GM21717 (cell line): Measurements from ENCODE around the gene S100Z.
"Not testable (repeated sequence)": the region's sequence is repeated elsewhere in the genome, so short reads cannot be mapped to it uniquely, and the experiment has no call there.

Source experiments
- ATAC-seq: cut with Tn5 transposase; IDR thresholded peaks from one replicate; pipeline ENCODE4 v1.9.1; 2021; ENCODE audit warnings: mild to moderate bottlenecking, moderate library complexity; ENCODE audit not compliant: unreplicated experiment

S100Z gene

DNA sequence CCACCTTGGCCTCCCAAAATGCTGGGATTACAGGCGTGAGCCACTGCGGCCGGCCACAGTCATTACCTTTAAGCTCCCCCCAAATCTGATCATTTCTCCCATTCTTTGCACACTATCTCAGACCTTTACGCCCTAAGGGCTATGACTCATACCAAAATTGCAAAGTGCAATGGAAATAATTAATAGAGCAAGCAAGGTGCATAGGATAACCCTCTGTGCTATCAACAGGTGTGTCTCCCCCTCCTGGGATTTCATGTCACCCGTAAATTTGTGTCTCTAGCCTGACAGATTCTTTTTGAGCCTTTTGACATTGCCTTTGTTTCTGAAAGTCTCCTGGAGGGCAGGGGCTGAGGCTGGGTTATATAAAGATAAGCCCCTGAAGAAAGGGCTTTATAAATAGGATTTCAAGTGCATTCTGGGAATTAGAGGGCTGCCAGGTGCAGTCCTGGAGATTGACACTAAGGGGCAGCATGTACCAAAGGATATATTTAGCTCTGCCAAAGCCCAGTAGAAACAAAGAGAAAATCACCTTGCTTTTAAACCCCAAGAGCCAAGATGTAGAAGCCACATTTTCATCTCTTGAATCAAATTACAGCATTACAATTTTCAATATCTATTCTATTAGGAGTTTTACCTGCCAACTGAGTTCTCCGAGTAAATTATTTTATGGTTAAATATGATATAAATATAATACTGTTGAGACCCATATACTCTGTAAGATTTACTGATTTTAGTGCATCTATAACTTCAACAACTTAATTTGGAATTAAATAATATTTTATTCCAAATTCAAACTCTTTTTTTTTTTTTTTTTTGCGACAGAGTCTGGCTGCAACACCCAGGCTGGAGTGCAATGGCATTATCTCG, 18.2 kb downstream of the S100Z start:
- no peak for ATAC-seq

DNA sequence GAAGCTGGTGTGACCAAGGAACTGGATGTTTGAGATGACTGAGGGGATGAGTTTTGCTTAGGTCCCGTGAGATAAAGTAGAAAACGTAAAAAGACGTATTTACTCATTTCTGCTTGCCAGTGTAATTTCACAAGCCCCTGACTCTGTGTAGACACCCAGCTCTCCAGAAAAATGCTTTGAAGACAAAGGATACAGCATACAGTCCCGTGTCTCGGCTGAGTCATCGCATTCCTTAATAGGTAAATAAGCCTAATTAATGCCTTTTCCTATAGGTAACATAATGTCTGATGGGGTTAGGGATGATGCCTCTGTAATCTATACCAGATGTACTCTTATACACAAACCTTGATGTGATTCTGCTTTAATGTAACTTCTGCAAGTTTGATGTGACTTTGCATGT, 20.2 kb downstream of the S100Z start:
- ATAC-seq: no peak

- no peak for ATAC-seq
These were observed 24.3 kb downstream of the S100Z start for GRCh38 chr5:76874088-76874581.

DNA sequence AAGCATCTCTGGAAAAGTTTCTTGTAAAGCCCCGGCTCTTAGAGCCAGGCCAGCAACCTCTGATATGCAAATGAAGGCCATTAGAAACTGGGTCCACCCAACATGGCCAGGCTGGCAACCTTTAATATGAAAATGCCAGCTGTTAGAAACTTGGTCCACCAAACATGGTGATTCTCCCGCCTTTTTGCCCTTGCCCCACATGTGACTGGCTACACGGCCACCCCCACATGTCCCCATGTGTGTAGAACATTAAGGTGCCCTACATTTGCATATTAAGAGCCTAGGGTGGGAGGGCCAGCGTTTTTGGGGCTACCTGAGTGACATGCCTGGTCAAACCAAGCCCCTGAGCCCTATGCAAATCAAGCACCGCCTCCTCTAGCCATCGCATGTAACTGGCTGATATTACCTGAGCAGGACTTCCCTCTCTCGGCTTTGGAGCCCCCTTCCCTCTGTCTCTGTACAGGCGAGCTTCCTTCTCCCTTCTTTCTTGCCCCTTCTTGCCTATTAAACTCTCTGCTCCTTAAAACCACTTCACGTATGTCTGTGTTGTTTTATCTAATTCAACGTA, 39.0 kb downstream of the S100Z start:
- no peak for ATAC-seq

- no peak for ATAC-seq
These were observed 43.5 kb downstream of the S100Z start for GRCh38 chr5:76893294-76893693.

GRCh38 chr5:76896196-76896595, 46.4 kb downstream of the S100Z start:
- no peak for ATAC-seq

GRCh38 chr5:76901522-76901921, 51.7 kb downstream of the S100Z start:
- ATAC-seq: no peak

- ATAC-seq: no peak
These were observed 58.4 kb downstream of the S100Z start for GRCh38 chr5:76908166-76908565.

- not testable (repeated sequence) for ATAC-seq
These were observed 60.6 kb downstream of the S100Z start for GRCh38 chr5:76910344-76910933.

GRCh38 chr5:76914671-76915070, 64.9 kb downstream of the S100Z start:
- not testable (repeated sequence) for ATAC-seq

- no peak for ATAC-seq
These were observed 68.7 kb downstream of the S100Z start for GRCh38 chr5:76918539-76918938.

GRCh38 chr5:76920491-76920890, 70.7 kb downstream of the S100Z start:
- ATAC-seq: no peak

- no peak for ATAC-seq
These were observed 76.7 kb downstream of the S100Z start for GRCh38 chr5:76926329-76927105.

DNA sequence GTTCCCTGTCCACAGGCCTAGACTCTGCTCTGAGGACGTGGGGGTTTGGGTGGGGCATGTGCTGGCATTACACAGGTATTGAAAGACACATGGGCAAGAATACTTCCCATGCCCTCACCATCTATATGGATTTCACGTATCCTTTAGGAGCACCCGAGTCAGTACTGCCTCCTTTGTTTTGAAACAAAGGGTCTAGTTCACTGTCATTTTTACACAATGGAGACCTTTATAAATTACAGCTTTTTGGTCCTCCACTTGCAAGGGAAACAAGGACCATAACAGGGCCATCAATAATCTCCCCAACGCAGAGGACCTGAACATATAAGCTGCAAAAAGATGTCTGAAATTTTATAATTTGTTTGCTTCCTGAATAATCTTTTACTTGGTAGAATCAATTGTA, 78.1 kb downstream of the S100Z start:
- no peak for ATAC-seq

GRCh38 chr5:76930083-76930482, 80.3 kb downstream of the S100Z start:
- no peak for ATAC-seq

DNA sequence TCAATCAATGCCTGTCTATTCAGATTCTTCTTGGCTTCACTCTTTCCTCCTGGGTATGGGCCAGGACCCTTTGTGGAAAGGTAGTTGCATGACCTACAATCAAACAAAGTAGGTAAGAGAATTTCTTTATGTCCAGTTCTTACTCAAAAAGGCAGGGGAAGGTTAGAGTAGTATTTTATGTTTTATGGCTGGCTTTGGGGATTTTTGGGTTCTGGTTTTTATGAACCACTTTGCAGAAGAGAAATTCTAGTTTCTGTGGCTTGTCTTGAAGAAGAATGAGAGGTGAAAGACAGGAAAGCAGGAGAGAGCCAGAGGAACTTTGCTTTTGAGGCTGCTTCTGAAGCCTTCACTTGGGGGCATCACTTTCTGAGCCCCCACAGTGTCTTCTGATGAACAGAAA, 88.4 kb downstream of the S100Z start:
- ATAC-seq: no peak

GRCh38 chr5:76941000-76941399, 91.2 kb downstream of the S100Z start:
- ATAC-seq: no peak

DNA sequence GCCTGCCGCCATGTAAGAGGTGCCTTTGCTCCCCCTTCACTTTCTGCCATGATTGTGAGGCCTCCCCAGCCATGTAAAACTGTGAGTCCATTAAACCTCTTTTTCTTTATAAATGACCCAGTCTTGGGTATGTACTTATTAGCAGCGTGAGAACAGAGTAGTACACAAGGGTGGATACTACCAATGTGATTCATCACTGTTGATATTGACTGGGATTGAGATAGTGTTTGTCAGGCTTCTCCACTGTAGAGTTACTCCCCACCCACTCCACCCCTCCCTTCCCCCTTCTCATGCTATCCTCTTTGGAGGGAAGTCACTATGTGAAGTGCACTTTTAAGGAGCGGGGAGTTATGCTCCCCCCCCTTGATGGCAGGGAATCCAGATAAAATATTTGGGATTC, 91.6 kb downstream of the S100Z start:
- ATAC-seq: no peak

GRCh38 chr5:76942581-76942980, 92.8 kb downstream of the S100Z start:
- no peak for ATAC-seq

DNA sequence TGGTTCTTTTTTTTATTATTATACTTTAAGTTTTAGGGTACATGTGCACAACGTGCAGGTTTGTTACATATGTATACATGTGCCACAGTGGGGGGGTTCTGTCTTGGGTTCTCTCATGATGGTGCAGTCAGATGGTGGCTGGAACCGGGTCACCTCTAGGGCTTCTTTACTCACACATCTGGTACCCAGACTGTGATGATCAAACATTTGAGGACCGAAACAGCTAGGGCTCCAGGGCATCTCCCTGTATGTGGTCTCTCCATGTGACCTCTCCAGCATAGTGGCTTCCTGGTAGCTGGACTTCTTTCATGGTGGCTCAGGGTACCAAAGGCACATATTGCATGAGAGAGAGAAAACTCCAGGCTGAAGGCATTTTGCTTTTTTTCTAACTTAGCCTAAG, 93.2 kb downstream of the S100Z start:
- ATAC-seq: no peak

DNA sequence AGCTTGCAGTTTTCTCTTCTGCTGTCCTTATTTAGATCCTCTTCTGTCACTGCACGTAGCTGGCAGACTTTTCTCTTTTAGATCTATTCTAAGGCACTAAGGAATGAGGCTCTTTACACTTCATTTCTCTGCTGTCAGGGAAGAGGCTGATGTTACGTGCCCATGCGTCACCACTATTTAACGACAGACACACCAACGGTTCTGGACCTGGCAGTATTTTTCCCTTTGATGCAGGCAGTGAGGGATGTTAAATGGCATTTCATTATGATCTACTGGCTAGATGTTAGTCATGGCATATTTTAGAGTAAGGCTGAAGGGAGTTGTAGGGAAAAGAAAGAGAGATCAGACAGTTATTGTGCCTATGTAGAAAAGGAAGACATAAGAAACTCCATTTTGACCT, 94.8 kb downstream of the S100Z start:
- no peak for ATAC-seq
